ENCODE results near the gene CLASRP. TPM values are rescaled to one million over a fixed set of nuclear protein-coding genes. Genes with fewer than 3 reads are reported as not detected.

Gene CLASRP
- total and polyA plus RNA-seq, 9 of the 15 experiments (the other 6 are each of a cell fraction or from before 2014, with no cell fraction given) = 0.94 to 86.3 (median 44.0) TPM

- H3K9ac ChIP-seq (ENCODE audit: insufficient read depth in 1 of 2, low read depth in 2 of 2, low read length in 2 of 2) = peak overlapping the region in 1 of 2 experiments; percentile 82; a peak in 1 of 4 replicates
- H3K4me1 ChIP-seq (replicated peaks in 1 of 2; ENCODE audit: control insufficient read depth in 2 of 2, insufficient read depth in 2 of 2, low read length in 2 of 2) = peaks cover 4 to 37% of the 10 kb centered on the region in 2 experiments; a peak in 4 of 5 replicates
- in situ Hi-C loops (cut with MboI) (no loop called here), intact Hi-C loops (cut with micrococcal nuclease) (no loop called here)
- peaks cover 39% of the 10 kb centered on the region for H4K20me1 ChIP-seq (replicated peaks; ENCODE audit: control insufficient read depth, insufficient read depth, low read length)
- peaks cover 67% of the 10 kb centered on the region for H3K79me2 ChIP-seq (ENCODE audit: control insufficient read depth, insufficient read depth, low read length)
- H3K36me3 ChIP-seq (ENCODE audit: control insufficient read depth, insufficient read depth, low read length) = peaks cover 23% of the 10 kb centered on the region; the same call in 2 of the 3 replicates
- no peak overlapping the region for H3K27ac ChIP-seq (ENCODE audit: extremely low read depth, low read depth, low read length)
- H2AFZ ChIP-seq (ENCODE audit: low read depth, low read length) = no peak overlapping the region
- 72% methylated on average over 12 of the region's 12 CpGs for WGBS (ENCODE audit: insufficient coverage, low coverage, missing lambda C conversion rate)
- H3K9me1 ChIP-seq (ENCODE audit: control insufficient read depth, insufficient read depth, low read length) = peaks cover 6% of the 10 kb centered on the region
- CTCF ChIA-PET (ENCODE audit: low intra/inter-chr PET ratio) = no interaction called here
- POLR2A ChIA-PET = interaction anchor here (0.6 to 1.9 kb wide), 5 partner anchors 10 to 39 kb away, joined by 3 to 14 read pairs (median 4); partner anchors contain the start of genes GEMIN7 and PPP1R37
- FAIRE-seq = no peak
- no peak for ATAC-seq
- no peaks in the 10 kb centered on the region for H3K27me3 ChIP-seq (ENCODE audit: control insufficient read depth in 2 of 2, insufficient read depth in 2 of 2, low read length in 2 of 2)
- no TSS peak for BruUV-seq (replicated peaks)
- H3K9me3 ChIP-seq (replicated peaks; ENCODE audit: control insufficient read depth, insufficient read depth, low read depth, low read length) = no peaks in the 10 kb centered on the region
- no peak overlapping the region for H3K4me2 ChIP-seq (ENCODE audit: insufficient read depth, low read length)
- H3K4me3 ChIP-seq = no peak overlapping the region
- no peak for DNase-seq (ENCODE audit: extremely low read depth in 1 of 4, low spot score in 3 of 4)
- TF ChIP-seq CGGBP1 (CRISPR knock-in tag; IDR thresholded peaks at IDR 0.05) (no peak), SIN3B (IDR thresholded peaks at IDR 0.05; ENCODE audit: low read depth) (no peak), ZFP91 (CRISPR knock-in tag; IDR thresholded peaks at IDR 0.05) (no peak), SMARCE1 (IDR thresholded peaks at IDR 0.05) (no peak), TCF3 (CRISPR knock-in tag; IDR thresholded peaks at IDR 0.05) (no peak), JUNB (CRISPR knock-in tag; conservative IDR thresholded peaks at IDR 0.05) (no peak), TFE3 (CRISPR knock-in tag; IDR thresholded peaks at IDR 0.05) (no peak), HDAC6 (IDR thresholded peaks at IDR 0.05; ENCODE audit: low read depth, low read length) (no peak), ZNF668 (CRISPR knock-in tag; IDR thresholded peaks at IDR 0.05) (no peak), TRIM24 (IDR thresholded peaks at IDR 0.05) (no peak), SAFB (IDR thresholded peaks at IDR 0.05; ENCODE audit: borderline replicate concordance, low read depth, low read length) (no peak), NFIX (CRISPR knock-in tag; IDR thresholded peaks at IDR 0.05; ENCODE audit: low read depth) (no peak), TCF7L2 (IDR thresholded peaks at IDR 0.05; ENCODE audit: low read depth, low read length) (no peak), PRDM10 (IDR thresholded peaks at IDR 0.05; ENCODE audit: partially characterized antibody) (no peak), ZNF408 (CRISPR knock-in tag; IDR thresholded peaks at IDR 0.05; ENCODE audit: low read depth) (no peak), ZSCAN32 (CRISPR knock-in tag; IDR thresholded peaks at IDR 0.05) (no peak), ZNF143 (CRISPR knock-in tag; IDR thresholded peaks at IDR 0.05) (no peak)
Observed at GRCh38 chr19:45117671-45118070, 78.8 kb downstream of the CLASRP start.
